T-cell (primary cell): Measurements from ENCODE around the gene GUCA1A. TPM values are rescaled to one million over a fixed set of nuclear protein-coding genes. Genes with fewer than 3 reads are reported as not detected.
A peak's percentile ranks its signal among the peaks of the same experiment; 100 is the strongest.

ENCODE experiments used
- ATAC-seq, 4 experiments: fragments of 200-7000 bp in 3 of 4; fragments of 150-1000 bp in 1 of 4; cut with Tn5 transposase; replicated peaks in 1 of 4; 1 replicate in 3 of 4; 2 replicates in 1 of 4; pipeline ENCODE4 v1.10.0; 2021; ENCODE audit warnings: moderate library complexity in 3 of 4, mild to moderate bottlenecking in 2 of 4, moderate number of reproducible peaks in 1 of 4
- CTCF ChIA-PET, 2 donors: fragments of 300-600 bp; sonication (Branson Sonifier 250); formaldehyde crosslinking; loops; one replicate each; lab custom pipeline; 2022; ENCODE audit warnings: antibody characterized with exemption in 2 of 2; lab: Charles Lee
- POLR2A ChIA-PET, 2 donors: fragments of 300-600 bp; sonication (Branson Sonifier 250); formaldehyde crosslinking; loops; one replicate each; lab custom pipeline; 2022; ENCODE audit warnings: antibody characterized with exemption in 2 of 2; lab: Charles Lee
- DNase-seq, 35 experiments: peaks; one replicate each; pipeline versions ENCODE4 v3.0.0 to v3.0.0-alpha.2; 2013 to 2023
- H3K27ac ChIP-seq: one replicate; pipeline ENCODE4 v1.5.1; 2013; ENCODE audit warnings: low read length
- H3K27me3 ChIP-seq, 2 experiments: replicated peaks in 1 of 2; 1 replicate in 1 of 2; 2 replicates in 1 of 2; pipeline versions ENCODE4 v1.6.1 to v1.7.0; 2013; ENCODE audit warnings: low read length in 1 of 2, mixed read lengths in 1 of 2; ENCODE audit not compliant: control insufficient read depth in 2 of 2, insufficient read depth in 2 of 2; ENCODE audit errors: extremely low read depth in 1 of 2
- H3K36me3 ChIP-seq, 2 donors: 1 replicate in 1 of 2; 2 replicates in 1 of 2; pipeline versions ENCODE4 v1.6.1 to v1.7.0; 2013; ENCODE audit warnings: low read length in 1 of 2; ENCODE audit not compliant: control insufficient read depth in 2 of 2, insufficient read depth in 1 of 2; ENCODE audit errors: extremely low read depth in 1 of 2
- H3K4me1 ChIP-seq, 2 experiments: 1 replicate in 1 of 2; 2 replicates in 1 of 2; pipeline versions ENCODE4 v1.6.1 to v1.7.0; 2013; ENCODE audit warnings: low read length in 2 of 2, mixed read lengths in 1 of 2; ENCODE audit not compliant: insufficient read depth in 2 of 2, control insufficient read depth in 1 of 2; ENCODE audit errors: extremely low read depth in 1 of 2
- H3K4me3 ChIP-seq, 2 donors: 1 replicate in 1 of 2; 2 replicates in 1 of 2; pipeline versions ENCODE4 v1.5.1 to v1.7.0; 2013; ENCODE audit warnings: mild to moderate bottlenecking in 2 of 2, low read length in 1 of 2, moderate library complexity in 1 of 2; ENCODE audit not compliant: control insufficient read depth in 1 of 2; ENCODE audit errors: extremely low read depth in 1 of 2
- H3K9me3 ChIP-seq: 2 replicates; pipeline ENCODE4 v1.7.0; 2013
- H3K27ac Mint-ChIP-seq, 2 donors: one replicate each; pipeline ENCODE4 v1.8.0; 2020 to 2021; ENCODE audit warnings: mild to moderate bottlenecking in 2 of 2, mixed read lengths in 2 of 2
- H3K27me3 Mint-ChIP-seq, 2 donors: one replicate each; pipeline ENCODE4 v1.8.0; 2021 to 2022; ENCODE audit warnings: mixed read lengths in 2 of 2
- H3K36me3 Mint-ChIP-seq: one replicate; pipeline ENCODE4 v1.8.0; 2021; ENCODE audit warnings: mixed read lengths
- H3K4me1 Mint-ChIP-seq, 3 donors: one replicate each; pipeline ENCODE4 v1.8.0; 2020 to 2022; ENCODE audit warnings: mixed read lengths in 3 of 3, mild to moderate bottlenecking in 1 of 3
- H3K4me3 Mint-ChIP-seq, 3 donors: one replicate each; pipeline ENCODE4 v1.8.0; 2020 to 2022; ENCODE audit warnings: mild to moderate bottlenecking in 3 of 3, mixed read lengths in 3 of 3, moderate library complexity in 3 of 3
- H3K9me3 Mint-ChIP-seq, 3 donors: one replicate each; pipeline ENCODE4 v1.8.0; 2020 to 2022; ENCODE audit warnings: mixed read lengths in 3 of 3
- WGBS: methylation state at CpG from one replicate; pipeline ENCODE4 v1.1.5; 2013; ENCODE audit warnings: missing lambda C conversion rate; ENCODE audit not compliant: insufficient coverage; 5-methylcytosine and 5-hydroxymethylcytosine counted together
- total RNA-seq, 35 experiments: library from RNA in 6 of 35; stranded (reverse) in 6 of 35; fragments of 120-200 nt in 1 of 35; gene quantifications; one replicate each; pipeline versions ENCODE4 v1.2.1 to v1.2.4 and lab custom pipeline; 2013 to 2026

Gene GUCA1A
- total RNA-seq, 5 donors from 2014 or later (not counting 1 experiment from before 2014, with no cell fraction given) = not detected

DNA sequence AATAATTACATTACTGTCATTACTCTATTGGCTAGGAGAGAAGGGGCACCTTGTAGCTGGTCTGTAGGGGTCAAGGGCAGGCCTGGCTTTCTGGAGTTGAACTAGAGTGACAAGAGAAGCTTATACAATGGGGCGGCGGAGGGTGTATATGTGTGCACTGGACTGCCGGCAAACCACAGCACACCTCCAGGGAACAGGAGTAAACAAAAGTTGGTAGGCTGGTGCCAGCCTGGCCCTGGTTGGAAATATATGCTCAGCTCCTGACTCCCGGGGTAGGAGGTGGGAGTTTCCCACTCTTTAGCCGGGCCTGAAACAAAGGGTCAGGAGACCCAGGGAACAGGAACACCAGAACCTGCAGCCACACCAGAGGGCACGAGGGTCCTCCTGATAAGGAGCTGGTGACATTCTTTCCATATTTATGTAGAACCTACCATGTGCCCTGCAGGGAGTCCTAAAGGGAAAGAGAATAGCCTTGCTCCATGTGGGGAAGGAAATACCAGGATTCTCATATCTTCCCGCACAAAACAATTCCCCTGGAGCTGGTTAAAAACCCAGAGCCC lies 35.9 kb upstream of the GUCA1A start:
- Mint-ChIP-seq H3K4me1 (peaks cover 0 to 7% (median 4%) of the 10 kb centered on the region in 3 donors), H3K9me3 (no peaks in the 10 kb centered on the region)

DNA sequence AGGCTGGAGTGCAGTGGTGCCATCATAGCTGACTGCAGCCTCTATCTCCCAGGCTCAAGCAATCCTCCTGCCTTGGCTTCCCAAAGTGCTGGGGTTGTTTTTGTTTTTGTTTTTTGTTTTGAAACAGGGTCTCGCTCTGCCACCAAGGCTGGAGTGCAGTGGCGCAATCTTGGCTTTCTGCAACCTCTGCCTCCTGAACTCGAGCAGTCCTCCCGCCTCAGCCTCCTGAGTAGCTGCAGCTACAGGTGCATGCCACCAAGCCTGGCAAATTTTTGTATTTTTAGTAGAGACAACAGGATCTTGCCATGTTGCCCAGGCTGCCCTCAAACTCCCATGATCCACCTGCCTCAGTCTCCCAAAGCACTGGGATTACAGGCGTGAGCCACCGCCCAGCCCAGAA lies 35.0 kb upstream of the GUCA1A start:
- POLR2A ChIA-PET = no interaction called here
- Mint-ChIP-seq H3K4me1 (peaks cover 5 to 10% (median 8%) of the 10 kb centered on the region in 3 donors), H3K36me3 (no peaks in the 10 kb centered on the region), H3K27me3 (peaks cover 16 to 19% of the 10 kb centered on the region in 2 donors), H3K4me3 (no peak overlapping the region), H3K27ac (no peak overlapping the region), H3K9me3 (no peaks in the 10 kb centered on the region)
- H3K4me1 ChIP-seq = peaks cover 0 to 10% of the 10 kb centered on the region in 2 experiments
- no peak overlapping the region for H3K27ac ChIP-seq
- H3K4me3 ChIP-seq = no peak overlapping the region
- no peaks in the 10 kb centered on the region for H3K36me3 ChIP-seq
- H3K9me3 ChIP-seq = no peaks in the 10 kb centered on the region
- CTCF ChIA-PET = no interaction called here
- no peak for ATAC-seq
- H3K27me3 ChIP-seq = peaks cover 0 to 41% of the 10 kb centered on the region in 2 experiments
- DNase-seq = no peak
- whole genome bisulfite sequencing = 100% methylated on average over 5 of the region's 6 CpGs

More for the DNA sequence above, 35.9 kb upstream of the GUCA1A start:
- no peaks in the 10 kb centered on the region for H3K9me3 ChIP-seq
- H3K27ac ChIP-seq = no peak overlapping the region
- Mint-ChIP-seq H3K27me3 (peaks cover 11 to 14% of the 10 kb centered on the region in 2 donors), H3K36me3 (no peaks in the 10 kb centered on the region), H3K27ac (no peak overlapping the region), H3K4me3 (no peak overlapping the region)
- DNase-seq (no peak), ATAC-seq (no peak)
- WGBS = 87% methylated on average over 3 of the region's 7 CpGs
- no peaks in the 10 kb centered on the region for H3K36me3 ChIP-seq
- POLR2A ChIA-PET = no interaction called here
- CTCF ChIA-PET = no interaction called here
- peaks cover 0 to 4% of the 10 kb centered on the region in 2 experiments for H3K4me1 ChIP-seq
- peaks cover 0 to 32% of the 10 kb centered on the region in 2 experiments for H3K27me3 ChIP-seq
- H3K4me3 ChIP-seq = no peak overlapping the region

DNA sequence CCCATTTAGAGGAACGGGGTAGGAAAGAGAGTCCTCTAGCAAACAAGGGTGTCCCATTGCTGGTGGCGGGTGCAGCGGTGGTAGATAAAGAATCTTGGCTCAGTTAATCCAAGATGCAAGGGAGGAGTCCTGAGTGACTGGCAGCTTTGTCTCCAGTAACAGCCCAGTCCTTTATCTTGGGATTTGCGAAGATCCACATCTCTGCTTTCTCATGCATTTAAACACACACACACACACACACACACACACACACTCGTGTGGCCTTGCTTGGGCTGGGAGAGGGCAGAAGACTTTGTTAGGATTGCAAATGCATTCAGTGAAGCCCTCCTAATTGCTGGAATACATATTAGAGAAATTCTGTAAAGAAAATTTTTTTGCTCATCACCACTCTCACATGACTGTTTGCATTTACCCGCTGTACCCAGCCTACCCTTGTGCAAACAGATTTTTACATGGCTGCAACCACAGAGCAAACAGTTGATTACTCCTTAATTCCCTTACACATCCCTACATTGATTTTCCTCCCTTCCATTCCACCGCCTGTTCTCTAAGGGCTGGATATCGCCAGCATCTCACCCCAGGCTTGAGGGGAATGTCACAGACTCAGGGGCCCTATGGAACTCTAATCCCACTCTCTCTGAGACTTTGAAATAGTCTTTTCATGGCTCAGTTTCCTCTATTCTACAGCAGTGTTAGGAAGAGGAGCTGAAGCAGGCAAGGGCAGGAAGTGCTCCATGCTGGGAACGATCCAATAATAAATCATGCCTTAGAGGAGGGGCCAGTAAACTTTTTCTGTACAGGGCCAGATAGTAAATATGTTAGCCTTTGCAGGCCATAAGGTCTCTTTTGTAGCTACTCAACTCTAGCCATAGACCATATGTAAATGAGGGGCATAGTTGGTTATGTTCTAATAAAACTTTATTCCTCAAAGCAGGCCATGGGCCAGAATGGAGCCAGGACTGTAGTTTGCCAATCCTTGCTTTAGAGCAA lies 34.2 kb upstream of the GUCA1A start:
- Mint-ChIP-seq H3K9me3 (no peaks in the 10 kb centered on the region), H3K4me1 (peaks cover 5 to 10% (median 8%) of the 10 kb centered on the region in 3 donors), H3K27ac (no peak overlapping the region), H3K27me3 (peaks cover 23 to 27% of the 10 kb centered on the region in 2 donors), H3K36me3 (no peaks in the 10 kb centered on the region), H3K4me3 (no peak overlapping the region)
- Histone ChIP-seq H3K36me3 (no peaks in the 10 kb centered on the region), H3K4me3 (no peak overlapping the region), H3K4me1 (peaks cover 0 to 10% of the 10 kb centered on the region in 2 experiments), H3K27me3 (peaks cover under 1 to 48% of the 10 kb centered on the region in 2 experiments), H3K27ac (no peak overlapping the region), H3K9me3 (no peaks in the 10 kb centered on the region)
- 100% methylated on average over 1 of the region's 9 CpGs for WGBS
- ATAC-seq (no peak), DNase-seq (no peak)
- ChIA-PET POLR2A (no interaction called here), CTCF (no interaction called here)

DNA sequence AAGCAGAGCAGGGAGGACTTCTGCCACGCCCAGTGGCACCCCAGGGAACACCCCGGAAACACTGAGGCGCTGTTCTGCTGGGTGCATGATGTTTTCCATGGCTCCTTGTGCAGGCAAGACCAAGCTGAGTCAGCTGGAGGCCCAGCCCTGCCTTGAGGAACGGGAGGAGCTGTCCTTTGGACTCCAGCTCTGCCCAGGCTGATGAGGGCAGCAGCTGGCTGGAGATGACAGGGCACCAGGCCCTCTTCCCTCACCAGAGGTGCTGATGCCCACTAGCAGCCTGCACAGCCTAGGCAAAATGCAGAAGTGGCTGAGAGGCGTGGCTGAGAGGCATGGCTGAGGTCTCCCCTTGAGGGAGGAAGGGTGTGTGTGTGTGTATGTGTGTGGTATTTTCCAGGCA lies 33.1 kb upstream of the GUCA1A start:
- POLR2A ChIA-PET = no interaction called here
- Mint-ChIP-seq H3K9me3 (no peaks in the 10 kb centered on the region), H3K36me3 (no peaks in the 10 kb centered on the region), H3K27me3 (peaks cover 27 to 32% of the 10 kb centered on the region in 2 donors), H3K27ac (no peak overlapping the region), H3K4me3 (no peak overlapping the region), H3K4me1 (peaks cover 5 to 10% (median 8%) of the 10 kb centered on the region in 3 donors)
- ATAC-seq = no peak
- Histone ChIP-seq H3K27me3 (peaks cover 3 to 52% of the 10 kb centered on the region in 2 experiments), H3K9me3 (no peaks in the 10 kb centered on the region), H3K36me3 (no peaks in the 10 kb centered on the region), H3K4me1 (peaks cover 0 to 10% of the 10 kb centered on the region in 2 experiments), H3K4me3 (no peak overlapping the region), H3K27ac (no peak overlapping the region)
- WGBS = 54% methylated on average over 5 of the region's 5 CpGs
- peak in 1 of 35 experiments; percentile 32 for DNase-seq
- CTCF ChIA-PET = no interaction called here

DNA sequence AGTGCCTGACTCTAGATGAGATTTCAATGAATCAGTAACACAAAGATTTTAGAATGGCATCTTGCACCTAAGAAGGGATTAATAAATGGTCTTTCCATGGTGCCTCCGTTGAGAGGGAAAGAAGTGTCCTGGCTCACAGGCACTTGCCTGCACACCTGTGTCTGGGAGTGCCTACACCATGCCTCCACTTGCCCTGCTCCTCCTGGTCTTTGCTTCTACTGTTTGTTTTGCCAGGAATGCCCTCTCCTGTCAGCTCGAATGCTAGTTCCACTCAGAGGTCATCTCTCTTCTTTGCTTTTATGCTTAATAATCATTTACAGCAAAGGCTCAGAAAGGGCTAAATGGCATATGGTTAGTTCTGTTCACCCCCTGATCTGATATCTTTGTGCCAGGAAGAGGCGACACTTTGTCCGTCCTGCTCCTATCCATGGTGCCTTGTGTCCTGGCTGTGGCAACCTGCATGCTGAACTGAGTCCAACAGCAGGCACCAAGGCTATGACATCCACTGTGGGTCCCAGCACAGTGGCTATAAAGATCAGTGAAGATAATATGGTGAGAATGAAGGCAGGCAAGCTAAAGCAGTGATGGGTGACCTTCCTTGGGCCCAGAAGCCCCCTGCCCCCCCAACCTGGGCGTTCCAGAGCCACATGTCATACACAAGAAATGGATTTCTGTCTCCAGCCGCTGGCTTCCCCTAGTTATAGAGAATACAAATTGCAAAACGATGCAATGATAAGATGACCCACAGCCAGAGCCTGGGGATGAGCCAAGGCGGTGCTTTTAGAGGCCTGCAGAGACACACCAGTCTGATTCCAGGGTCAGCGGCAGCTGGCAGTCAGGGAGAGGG lies 32.2 kb upstream of the GUCA1A start:
- no peaks in the 10 kb centered on the region for H3K9me3 ChIP-seq

More for the DNA sequence above, 32.2 kb upstream of the GUCA1A start:
- Histone ChIP-seq H3K4me3 (no peak overlapping the region), H3K27me3 (peaks cover 3 to 57% of the 10 kb centered on the region in 2 experiments), H3K27ac (no peak overlapping the region), H3K36me3 (no peaks in the 10 kb centered on the region), H3K4me1 (peaks cover 0 to 10% of the 10 kb centered on the region in 2 experiments)
- H3K27me3 Mint-ChIP-seq = peaks cover 30 to 36% of the 10 kb centered on the region in 2 donors
- H3K4me3 Mint-ChIP-seq = peak overlapping the region in 1 of 3 donors; percentile 34
- 86% methylated on average over 7 of the region's 9 CpGs for WGBS
- ATAC-seq = no peak
- no peaks in the 10 kb centered on the region for H3K9me3 Mint-ChIP-seq
- H3K36me3 Mint-ChIP-seq = no peaks in the 10 kb centered on the region
- H3K27ac Mint-ChIP-seq = no peak overlapping the region
- ChIA-PET POLR2A (interaction anchor here in 1 of 2 donors (0.5 kb wide), 1 partner anchor 40 kb away, joined by 3 read pairs; no protein-coding TSS in a partner anchor), CTCF (interaction anchor here in 1 of 2 donors (0.6 kb wide), 1 partner anchor 21 kb away, joined by 4 read pairs; no protein-coding TSS in a partner anchor)
- DNase-seq = no peak
- H3K4me1 Mint-ChIP-seq = peaks cover 5 to 10% (median 8%) of the 10 kb centered on the region in 3 donors
